Astrocyte (in vitro differentiated cells and primary cell): Measurements from ENCODE around the gene CCDC81. TPM values are rescaled to one million over a fixed set of nuclear protein-coding genes. Genes with fewer than 3 reads are reported as not detected.
"Not testable (repeated sequence)": the region's sequence is repeated elsewhere in the genome, so short reads cannot be mapped to it uniquely, and the experiment has no call there.

ENCODE experiments used
- DNase-seq: peaks from one replicate; pipeline ENCODE4 v3.0.0-alpha.2; 2010; ENCODE audit warnings: low read depth
- FAIRE-seq: peaks from 2 replicates; lab custom pipeline; 2011; peaks lifted over from hg19 to GRCh38; lab: Jason Lieb, UNC
- H2AFZ ChIP-seq: 2 replicates; pipeline ENCODE4 v1.6.0; 2012; ENCODE audit warnings: low read depth, low read length, inconsistent platforms
- H3K27ac ChIP-seq: 2 replicates; pipeline ENCODE4 v1.5.1; 2011; ENCODE audit warnings: low read depth, low read length, inconsistent platforms
- H3K27me3 ChIP-seq: 2 replicates; pipeline ENCODE4 v1.6.0; 2011; ENCODE audit warnings: low read length, inconsistent platforms; ENCODE audit not compliant: insufficient read depth
- H3K36me3 ChIP-seq: 2 replicates; pipeline ENCODE4 v1.5.1; 2011; ENCODE audit warnings: low read length, inconsistent platforms; ENCODE audit not compliant: insufficient read depth
- H3K4me1 ChIP-seq: 2 replicates; pipeline ENCODE4 v1.5.1; 2011; ENCODE audit warnings: low read length, inconsistent platforms; ENCODE audit not compliant: insufficient read depth
- H3K4me2 ChIP-seq: 2 replicates; pipeline ENCODE4 v1.6.0; 2012; ENCODE audit warnings: low read length, inconsistent platforms
- H3K4me3 ChIP-seq: 2 replicates; pipeline ENCODE4 v1.5.1; 2011; ENCODE audit warnings: low read depth, mild to moderate bottlenecking, low read length, inconsistent platforms; ENCODE audit not compliant: insufficient read depth
- H3K79me2 ChIP-seq: 2 replicates; pipeline ENCODE4 v1.6.0; 2012; ENCODE audit warnings: mild to moderate bottlenecking, low read length, inconsistent platforms; ENCODE audit not compliant: insufficient read depth
- H3K9ac ChIP-seq: 2 replicates; pipeline ENCODE4 v1.6.0; 2012; ENCODE audit warnings: mild to moderate bottlenecking, low read length, inconsistent platforms
- H3K9me3 ChIP-seq: 2 replicates; pipeline ENCODE4 v1.5.1; 2012; ENCODE audit warnings: low read depth, mild to moderate bottlenecking, low read length, inconsistent platforms; ENCODE audit not compliant: insufficient read depth
- H4K20me1 ChIP-seq: 2 replicates; pipeline ENCODE4 v1.6.0; 2012; ENCODE audit warnings: low read length, inconsistent platforms; ENCODE audit not compliant: insufficient read depth
- H3K27ac Mint-ChIP-seq: one replicate; pipeline ENCODE4 v1.8.0; 2021; ENCODE audit warnings: mild to moderate bottlenecking, mixed read lengths; ENCODE audit not compliant: unreplicated experiment
- H3K27me3 Mint-ChIP-seq: one replicate; pipeline ENCODE4 v1.8.0; 2021; ENCODE audit warnings: low read depth, mixed read lengths; ENCODE audit not compliant: unreplicated experiment
- H3K36me3 Mint-ChIP-seq: one replicate; pipeline ENCODE4 v1.8.0; 2021; ENCODE audit warnings: low read depth, mixed read lengths; ENCODE audit not compliant: unreplicated experiment
- H3K4me1 Mint-ChIP-seq: one replicate; pipeline ENCODE4 v1.8.0; 2021; ENCODE audit warnings: low read depth, mixed read lengths; ENCODE audit not compliant: unreplicated experiment
- H3K4me3 Mint-ChIP-seq: one replicate; pipeline ENCODE4 v1.8.0; 2021; ENCODE audit warnings: mild to moderate bottlenecking, moderate library complexity, mixed read lengths; ENCODE audit not compliant: unreplicated experiment
- H3K9me3 Mint-ChIP-seq: one replicate; pipeline ENCODE4 v1.8.0; 2021; ENCODE audit warnings: mild to moderate bottlenecking, mixed read lengths; ENCODE audit not compliant: unreplicated experiment
- CTCF ChIP-seq: IDR thresholded peaks from 2 replicates; pipeline ENCODE4 v1.5.1; 2011; ENCODE audit warnings: low read depth, mild to moderate bottlenecking, inconsistent platforms, low read length, moderate library complexity; ENCODE audit not compliant: insufficient read depth
- EZH2 ChIP-seq: IDR thresholded peaks from 2 replicates; pipeline ENCODE4 v1.6.1; 2012; ENCODE audit warnings: mild to moderate bottlenecking, low read length, inconsistent platforms; ENCODE audit not compliant: insufficient read depth
- total RNA-seq: library from RNA; stranded (reverse); gene quantifications from 2 replicates; pipeline ENCODE4 v1.2.1, GENCODE V29; 2021

CCDC81 gene
- total RNA-seq, 1 donor from 2014 or later = 4.3 TPM

- H3K27ac Mint-ChIP-seq = no peak overlapping the region
- H3K36me3 Mint-ChIP-seq = peaks cover 4% of the 10 kb centered on the region
- H3K27me3 Mint-ChIP-seq = no peaks in the 10 kb centered on the region
- no peak overlapping the region for H3K4me3 ChIP-seq
- H3K27me3 ChIP-seq = no peaks in the 10 kb centered on the region
- DNase-seq (no peak), FAIRE-seq (no peak)
- H4K20me1 ChIP-seq = no peaks in the 10 kb centered on the region
- H3K27ac ChIP-seq = no peak overlapping the region
- no peak overlapping the region for H3K4me2 ChIP-seq
- peaks cover 5% of the 10 kb centered on the region for H3K4me1 Mint-ChIP-seq
- H3K9me3 Mint-ChIP-seq = no peaks in the 10 kb centered on the region
- no peak for TF ChIP-seq CTCF
- no peak for TF ChIP-seq EZH2
- H3K36me3 ChIP-seq = no peaks in the 10 kb centered on the region
- H3K4me1 ChIP-seq = no peaks in the 10 kb centered on the region
- no peak overlapping the region for H2AFZ ChIP-seq
- no peak overlapping the region for H3K9ac ChIP-seq
- H3K4me3 Mint-ChIP-seq = no peak overlapping the region
- no peaks in the 10 kb centered on the region for H3K9me3 ChIP-seq
- no peaks in the 10 kb centered on the region for H3K79me2 ChIP-seq
Measured at GRCh38 chr11:86421946-86422345, 47.3 kb downstream of the CCDC81 start.

GRCh38 chr11:86422371-86422770 lies 47.7 kb downstream of the CCDC81 start:
- no peaks in the 10 kb centered on the region for H3K79me2 ChIP-seq
- no peak overlapping the region for H3K27ac ChIP-seq
- no peak overlapping the region for H3K4me3 ChIP-seq
- H3K4me3 Mint-ChIP-seq = no peak overlapping the region
- no peak overlapping the region for H2AFZ ChIP-seq
- H3K36me3 Mint-ChIP-seq = peaks cover 4% of the 10 kb centered on the region
- TF ChIP-seq CTCF (no peak), EZH2 (no peak)
- peaks cover 5% of the 10 kb centered on the region for H3K4me1 Mint-ChIP-seq
- H3K27ac Mint-ChIP-seq = no peak overlapping the region
- no peak overlapping the region for H3K9ac ChIP-seq
- no peaks in the 10 kb centered on the region for H3K9me3 ChIP-seq
- H3K27me3 ChIP-seq = no peaks in the 10 kb centered on the region
- H3K27me3 Mint-ChIP-seq = no peaks in the 10 kb centered on the region
- H3K4me2 ChIP-seq = no peak overlapping the region
- H4K20me1 ChIP-seq = no peaks in the 10 kb centered on the region
- DNase-seq (no peak), FAIRE-seq (no peak)
- no peaks in the 10 kb centered on the region for H3K4me1 ChIP-seq
- no peaks in the 10 kb centered on the region for H3K36me3 ChIP-seq
- no peaks in the 10 kb centered on the region for H3K9me3 Mint-ChIP-seq

GRCh38 chr11:86423488-86423887 lies 48.8 kb downstream of the CCDC81 start:
- not testable (repeated sequence) for H3K4me1 ChIP-seq, H3K9me3 ChIP-seq, H3K36me3 Mint-ChIP-seq, DNase-seq, H3K36me3 ChIP-seq, H3K9me3 Mint-ChIP-seq, H3K4me1 Mint-ChIP-seq, H4K20me1 ChIP-seq, H3K79me2 ChIP-seq, H3K4me3 ChIP-seq, FAIRE-seq, H3K4me2 ChIP-seq, H3K27ac ChIP-seq, H3K27me3 ChIP-seq, H2AFZ ChIP-seq, H3K9ac ChIP-seq, H3K4me3 Mint-ChIP-seq, H3K27me3 Mint-ChIP-seq
- H3K27ac Mint-ChIP-seq = peak overlapping the region; percentile 27
